HUDEP-2 (cell line): ENCODE data around the gene TMEM223.
"Not testable (repeated sequence)": the region's sequence is repeated elsewhere in the genome, so short reads cannot be mapped to it uniquely, and the experiment has no call there.

Experiments
- DNase-seq, 76 experiments: peaks; one replicate each; lab custom pipeline; 2025; ENCODE audit not compliant: unreplicated experiment in 76 of 76; lab: John Stamatoyannopoulos, UW

Gene TMEM223

GRCh38 chr11:62755086-62755615, 36.7 kb downstream of the TMEM223 start:
- DNase-seq, result no peak

GRCh38 chr11:62753736-62754603, 37.8 kb downstream of the TMEM223 start, which contains the start of gene ZBTB3:
Gene ZBTB3 (minus strand): TSS chr11:62754160. CDS start chr11:62753664, 496 bp downstream.
- peak in 75 of 76 experiments; percentile 84 to 100 (median 97) for DNase-seq

GRCh38 chr11:62752994-62753735, 38.6 kb downstream of the TMEM223 start:
- no peak for DNase-seq

GRCh38 chr11:62752177-62752785, 39.5 kb downstream of the TMEM223 start:
- no peak for DNase-seq

- not testable (repeated sequence) for DNase-seq
Observed at GRCh38 chr11:62749931-62750330, 41.9 kb downstream of the TMEM223 start.

- no peak for DNase-seq
Observed at GRCh38 chr11:62747475-62748160, 44.2 kb downstream of the TMEM223 start.
